BJ (cell line): ENCODE measurements around the gene PPP1R3C. TPM values are rescaled to one million over a fixed set of nuclear protein-coding genes. Genes with fewer than 3 reads are reported as not detected.
A peak's percentile ranks its signal among the peaks of the same experiment; 100 is the strongest.

Source experiments
- CTCF ChIA-PET: fragments of 350-600 bp; formaldehyde crosslinking; extraction: SDS; loops from one replicate; lab custom pipeline; 2021; ENCODE audit warnings: antibody characterized with exemption, inconsistent platforms; lab: Yijun Ruan, JAX
- POLR2A ChIA-PET: fragments of 300-600 bp; sonication (Branson Sonifier 250); formaldehyde crosslinking; extraction: SDS; loops from one replicate; lab custom pipeline; 2021; ENCODE audit warnings: antibody characterized with exemption; lab: Charles Lee
- DNase-seq: peaks from one replicate; pipeline ENCODE4 v3.0.0-alpha.2; 2011; ENCODE audit warnings: low read depth
- H3K27me3 ChIP-seq: 2 replicates; pipeline ENCODE4 v1.6.0; 2011; ENCODE audit warnings: low read length; ENCODE audit not compliant: control insufficient read depth, insufficient read depth
- H3K36me3 ChIP-seq: 2 replicates; pipeline ENCODE4 v1.5.1; 2011; ENCODE audit warnings: low read length; ENCODE audit not compliant: control insufficient read depth, insufficient read depth
- H3K4me3 ChIP-seq: 2 replicates; pipeline ENCODE4 v1.5.1; 2011; ENCODE audit warnings: low read depth, mild to moderate bottlenecking, control low read depth, low read length
- CTCF ChIP-seq: IDR thresholded peaks from 2 replicates; pipeline ENCODE4 v1.5.1; 2011; ENCODE audit warnings: low read depth, mild to moderate bottlenecking, control low read depth, inconsistent platforms, low read length, moderate library complexity; ENCODE audit not compliant: insufficient read depth
- polyA plus RNA-seq: library from polyadenylated mRNA; depleted of rRNA; stranded (reverse); fragments of >200 nt; gene quantifications from 2 replicates; pipeline ENCODE4 v1.2.3, GENCODE V29; 2011

Gene PPP1R3C
- polyA plus RNA-seq, 1 experiment, result 33.4 TPM

GRCh38 chr10:91677911-91678310, 45.0 kb upstream of the PPP1R3C start:
- ChIA-PET CTCF (interaction anchor here (1.1 kb wide), 1 partner anchor 45 kb away, joined by 3 read pairs; the partner anchor contains the start of gene PPP1R3C), POLR2A (no interaction called here)
- no peaks in the 10 kb centered on the region for H3K27me3 ChIP-seq
- no peaks in the 10 kb centered on the region for H3K36me3 ChIP-seq
- no peak overlapping the region for H3K4me3 ChIP-seq
- no peak for DNase-seq
- TF ChIP-seq CTCF, result no peak

GRCh38 chr10:91672021-91672608, 39.2 kb upstream of the PPP1R3C start:
- TF ChIP-seq CTCF, result no peak
- DNase-seq, result peak; percentile 61
- no peak overlapping the region for H3K4me3 ChIP-seq
- no peaks in the 10 kb centered on the region for H3K27me3 ChIP-seq
- CTCF ChIA-PET, result interaction anchor here (1.5 to 1.6 kb wide), 2 partner anchors 12 to 241 kb away, joined by 3 read pairs; no protein-coding TSS in a partner anchor
- POLR2A ChIA-PET, result no interaction called here
- no peaks in the 10 kb centered on the region for H3K36me3 ChIP-seq

- POLR2A ChIA-PET, result no interaction called here
- Histone ChIP-seq H3K4me3 (no peak overlapping the region), H3K36me3 (no peaks in the 10 kb centered on the region), H3K27me3 (no peaks in the 10 kb centered on the region)
- TF ChIP-seq CTCF, result no peak
- CTCF ChIA-PET, result no interaction called here
- DNase-seq, result no peak
These were observed 36.0 kb upstream of the PPP1R3C start for GRCh38 chr10:91668913-91669312.

GRCh38 chr10:91665842-91666241, 33.0 kb upstream of the PPP1R3C start:
- no peak overlapping the region for H3K4me3 ChIP-seq
- no peaks in the 10 kb centered on the region for H3K27me3 ChIP-seq
- no peak for TF ChIP-seq CTCF
- CTCF ChIA-PET, result no interaction called here
- no peaks in the 10 kb centered on the region for H3K36me3 ChIP-seq
- POLR2A ChIA-PET, result no interaction called here
- DNase-seq, result no peak

- no peaks in the 10 kb centered on the region for H3K27me3 ChIP-seq
- H3K36me3 ChIP-seq, result no peaks in the 10 kb centered on the region
- CTCF ChIA-PET, result interaction anchor here (1.2 to 1.8 kb wide), 3 partner anchors 27 to 30 kb away, joined by 4 to 5 read pairs (median 4); no protein-coding TSS in a partner anchor
- POLR2A ChIA-PET, result no interaction called here
- DNase-seq, result no peak
- no peak overlapping the region for H3K4me3 ChIP-seq
- no peak for TF ChIP-seq CTCF
These were observed 31.6 kb upstream of the PPP1R3C start for GRCh38 chr10:91664426-91664825.
